K562 treated with DMSO at 1 percent for 4 hours (cell line): Measurements from ENCODE around the gene TBL2. TPM values are rescaled to one million over a fixed set of nuclear protein-coding genes. Genes with fewer than 3 reads are reported as not detected.

Experiments
- total RNA-seq: library from RNA; unstranded; fragments of 300-600 nt; gene quantifications from 2 replicates; pipeline ENCODE4 v1.2.3, GENCODE V29; 2022; ENCODE audit not compliant: insufficient read depth

Gene TBL2
- total RNA-seq, result 46.9 and 59.2 TPM in 2 replicates

GRCh38 chr7:73578342-73579128 lies at the start of gene TBL2:
Gene TBL2, minus strand, starts transcription at chr7:73578579. Its CDS starts 30 bp downstream, at chr7:73578549.

GRCh38 chr7:73623798-73624668 lies 45.7 kb upstream of the TBL2 start, which contains the start of gene MLXIPL:
Gene MLXIPL, minus strand, starts transcription at chr7:73624522. Its CDS starts 30 bp downstream, at chr7:73624492.

GRCh38 chr7:73557397-73558257 lies 20.8 kb downstream of the TBL2 start, which contains the start of gene BCL7B:
Gene BCL7B, minus strand, starts transcription at chr7:73557690. Its CDS starts 112 bp downstream, at chr7:73557578.

GRCh38 chr7:73522105-73522872 lies 56.1 kb downstream of the TBL2 start, which contains the start of gene BAZ1B:
Gene BAZ1B, minus strand, starts transcription at chr7:73522293. Its CDS starts 360 bp downstream, at chr7:73521933.

Other genes with a start within 250 kb of the TBL2 start
- 0.42 and 0.73 TPM in 2 replicates for gene FZD9, start 144.8 kb downstream of the TBL2 start, total RNA-seq
- 50.3 and 60.6 TPM in 2 replicates for gene BAZ1B, start 56.3 kb downstream of the TBL2 start, total RNA-seq
- gene BCL7B, start 20.9 kb downstream of the TBL2 start, total RNA-seq, result 81.1 and 99.8 TPM in 2 replicates
- gene MLXIPL, start 45.9 kb upstream of the TBL2 start, total RNA-seq, result 22.6 and 26.8 TPM in 2 replicates
- 2.1 and 2.3 TPM in 2 replicates for gene VPS37D, start 89.3 kb upstream of the TBL2 start, total RNA-seq
- gene DNAJC30, start 104.9 kb upstream of the TBL2 start, total RNA-seq, result 2.4 and 3.0 TPM in 2 replicates
- gene BUD23, start 105.0 kb upstream of the TBL2 start, total RNA-seq, result 121 and 131 TPM in 2 replicates
- 6.7 and 11.6 TPM in 2 replicates for gene STX1A, start 141.1 kb upstream of the TBL2 start, total RNA-seq
- 9.8 and 11.2 TPM in 2 replicates for gene ABHD11, start 160.2 kb upstream of the TBL2 start, total RNA-seq
- not detected in 2 replicates for gene CLDN3, start 191.7 kb upstream of the TBL2 start, total RNA-seq